ENCODE results near the gene PRPS1. TPM values are rescaled to one million over a fixed set of nuclear protein-coding genes. Genes with fewer than 3 reads are reported as not detected.

The PRPS1 gene
- polyA plus RNA-seq, 1 donor from 2014 or later = 60.8 TPM

DNA sequence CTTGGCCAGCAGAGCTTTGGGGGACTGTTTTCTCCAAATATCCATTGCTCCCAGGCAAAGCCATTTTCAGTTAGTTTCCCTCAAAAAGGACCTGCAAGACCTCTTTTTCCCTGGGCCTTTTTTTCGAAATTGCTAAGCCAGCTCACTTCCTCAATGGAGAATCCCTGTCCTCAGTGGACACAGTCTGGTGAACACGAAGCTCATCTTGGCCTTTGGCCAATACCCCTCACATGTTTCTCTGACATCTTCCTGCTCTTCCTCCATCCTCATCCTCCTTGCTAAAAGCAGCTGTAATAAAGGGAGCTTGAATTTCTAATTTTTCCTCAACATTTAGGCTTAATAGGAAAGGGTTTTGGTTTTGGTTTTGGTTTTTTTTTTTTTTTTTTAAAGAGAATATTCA is 17.6 kb upstream of the PRPS1 start:
- H3K79me2 ChIP-seq (replicated peaks; ENCODE audit: insufficient read depth, low read length) = no peaks in the 10 kb centered on the region
- H3K9me3 ChIP-seq (ENCODE audit: low read length) = no peaks in the 10 kb centered on the region
- H3F3A ChIP-seq (ENCODE audit: insufficient read depth, low read length, poor library complexity, severe bottlenecking) = no peaks in the 10 kb centered on the region
- no peaks in the 10 kb centered on the region for H3K27me3 ChIP-seq (ENCODE audit: insufficient read depth, low read depth, low read length)
- H3K9me2 ChIP-seq (ENCODE audit: insufficient read depth, low read length) = no peaks in the 10 kb centered on the region
- H3K36me3 ChIP-seq (ENCODE audit: insufficient read depth, low read length) = no peaks in the 10 kb centered on the region
- H3K9ac ChIP-seq (ENCODE audit: low read length) = no peak overlapping the region
- no peak for TF ChIP-seq TAF1 (IDR thresholded peaks at IDR 0.05; ENCODE audit: low read depth)
- TF ChIP-seq, protein P1, sequence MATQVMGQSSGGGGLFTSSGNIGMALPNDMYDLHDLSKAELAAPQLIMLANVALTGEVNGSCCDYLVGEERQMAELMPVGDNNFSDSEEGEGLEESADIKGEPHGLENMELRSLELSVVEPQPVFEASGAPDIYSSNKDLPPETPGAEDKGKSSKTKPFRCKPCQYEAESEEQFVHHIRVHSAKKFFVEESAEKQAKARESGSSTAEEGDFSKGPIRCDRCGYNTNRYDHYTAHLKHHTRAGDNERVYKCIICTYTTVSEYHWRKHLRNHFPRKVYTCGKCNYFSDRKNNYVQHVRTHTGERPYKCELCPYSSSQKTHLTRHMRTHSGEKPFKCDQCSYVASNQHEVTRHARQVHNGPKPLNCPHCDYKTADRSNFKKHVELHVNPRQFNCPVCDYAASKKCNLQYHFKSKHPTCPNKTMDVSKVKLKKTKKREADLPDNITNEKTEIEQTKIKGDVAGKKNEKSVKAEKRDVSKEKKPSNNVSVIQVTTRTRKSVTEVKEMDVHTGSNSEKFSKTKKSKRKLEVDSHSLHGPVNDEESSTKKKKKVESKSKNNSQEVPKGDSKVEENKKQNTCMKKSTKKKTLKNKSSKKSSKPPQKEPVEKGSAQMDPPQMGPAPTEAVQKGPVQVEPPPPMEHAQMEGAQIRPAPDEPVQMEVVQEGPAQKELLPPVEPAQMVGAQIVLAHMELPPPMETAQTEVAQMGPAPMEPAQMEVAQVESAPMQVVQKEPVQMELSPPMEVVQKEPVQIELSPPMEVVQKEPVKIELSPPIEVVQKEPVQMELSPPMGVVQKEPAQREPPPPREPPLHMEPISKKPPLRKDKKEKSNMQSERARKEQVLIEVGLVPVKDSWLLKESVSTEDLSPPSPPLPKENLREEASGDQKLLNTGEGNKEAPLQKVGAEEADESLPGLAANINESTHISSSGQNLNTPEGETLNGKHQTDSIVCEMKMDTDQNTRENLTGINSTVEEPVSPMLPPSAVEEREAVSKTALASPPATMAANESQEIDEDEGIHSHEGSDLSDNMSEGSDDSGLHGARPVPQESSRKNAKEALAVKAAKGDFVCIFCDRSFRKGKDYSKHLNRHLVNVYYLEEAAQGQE (IDR thresholded peaks at IDR 0.05; ENCODE audit: borderline replicate concordance) = no peak
- no peak for TF ChIP-seq MXI1 (conservative IDR thresholded peaks at IDR 0.05; ENCODE audit: poor library complexity, severe bottlenecking)
- TF ChIP-seq POLR2AphosphoS5 (IDR thresholded peaks at IDR 0.05) = no peak
- no peak for TF ChIP-seq EP300 (conservative IDR thresholded peaks at IDR 0.05; ENCODE audit: poor library complexity, severe bottlenecking)
- TF ChIP-seq, protein P2, sequence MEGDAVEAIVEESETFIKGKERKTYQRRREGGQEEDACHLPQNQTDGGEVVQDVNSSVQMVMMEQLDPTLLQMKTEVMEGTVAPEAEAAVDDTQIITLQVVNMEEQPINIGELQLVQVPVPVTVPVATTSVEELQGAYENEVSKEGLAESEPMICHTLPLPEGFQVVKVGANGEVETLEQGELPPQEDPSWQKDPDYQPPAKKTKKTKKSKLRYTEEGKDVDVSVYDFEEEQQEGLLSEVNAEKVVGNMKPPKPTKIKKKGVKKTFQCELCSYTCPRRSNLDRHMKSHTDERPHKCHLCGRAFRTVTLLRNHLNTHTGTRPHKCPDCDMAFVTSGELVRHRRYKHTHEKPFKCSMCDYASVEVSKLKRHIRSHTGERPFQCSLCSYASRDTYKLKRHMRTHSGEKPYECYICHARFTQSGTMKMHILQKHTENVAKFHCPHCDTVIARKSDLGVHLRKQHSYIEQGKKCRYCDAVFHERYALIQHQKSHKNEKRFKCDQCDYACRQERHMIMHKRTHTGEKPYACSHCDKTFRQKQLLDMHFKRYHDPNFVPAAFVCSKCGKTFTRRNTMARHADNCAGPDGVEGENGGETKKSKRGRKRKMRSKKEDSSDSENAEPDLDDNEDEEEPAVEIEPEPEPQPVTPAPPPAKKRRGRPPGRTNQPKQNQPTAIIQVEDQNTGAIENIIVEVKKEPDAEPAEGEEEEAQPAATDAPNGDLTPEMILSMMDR (IDR thresholded peaks at IDR 0.05; ENCODE audit: poor library complexity, severe bottlenecking) = no peak
- TF ChIP-seq SMC3 (conservative IDR thresholded peaks at IDR 0.05; ENCODE audit: poor library complexity) = no peak
- no peak for TF ChIP-seq RAD21 (conservative IDR thresholded peaks at IDR 0.05)
- no peak for TF ChIP-seq EZH2 (IDR thresholded peaks at IDR 0.05; ENCODE audit: borderline replicate concordance, insufficient read depth, low read length, poor library complexity, severe bottlenecking)
- H3K27ac ChIP-seq (ENCODE audit: low read length) = no peak overlapping the region
- H2AFZ ChIP-seq (ENCODE audit: low read depth, low read length) = no peak overlapping the region
- no peak overlapping the region for H3K4me3 ChIP-seq (ENCODE audit: low read length)
- no peak overlapping the region for H3K4me2 ChIP-seq (ENCODE audit: low read length)
- H4K20me1 ChIP-seq (ENCODE audit: insufficient read depth) = no peaks in the 10 kb centered on the region

DNA sequence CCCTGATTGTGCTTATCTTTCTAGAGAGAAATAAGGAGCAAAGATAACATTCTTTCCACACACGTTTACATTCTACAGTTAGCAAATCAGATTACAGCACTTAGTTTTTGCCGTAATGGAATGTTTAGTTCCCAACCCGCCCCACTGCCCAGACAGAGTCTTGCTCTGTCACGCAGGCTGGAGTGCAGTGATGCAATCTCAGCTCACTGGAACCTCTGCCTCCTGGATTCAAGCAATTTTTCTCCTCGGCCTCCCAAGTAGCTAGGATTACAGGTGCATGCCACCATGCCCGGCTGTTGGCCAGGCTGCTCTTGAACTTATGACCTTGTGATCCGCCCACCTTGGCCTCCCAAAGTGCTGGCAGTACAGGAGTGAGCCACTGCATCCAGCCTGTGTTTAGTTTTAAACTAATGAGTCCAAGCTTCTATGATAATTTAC is 8.4 kb upstream of the PRPS1 start:
- no peak overlapping the region for H3K27ac ChIP-seq (ENCODE audit: low read length)
- H3K4me3 ChIP-seq (ENCODE audit: low read length) = no peak overlapping the region
- no peaks in the 10 kb centered on the region for H3K9me2 ChIP-seq (ENCODE audit: insufficient read depth, low read length)
- H3K9ac ChIP-seq (ENCODE audit: low read length) = no peak overlapping the region
- H3K27me3 ChIP-seq (ENCODE audit: insufficient read depth, low read depth, low read length) = no peaks in the 10 kb centered on the region
- H3K4me2 ChIP-seq (ENCODE audit: low read length) = no peak overlapping the region
- no peaks in the 10 kb centered on the region for H3F3A ChIP-seq (ENCODE audit: insufficient read depth, low read length, poor library complexity, severe bottlenecking)
- TF ChIP-seq, protein P1 (IDR thresholded peaks at IDR 0.05; ENCODE audit: borderline replicate concordance) = no peak
- TF ChIP-seq MXI1 (conservative IDR thresholded peaks at IDR 0.05; ENCODE audit: poor library complexity, severe bottlenecking) (no peak), RAD21 (conservative IDR thresholded peaks at IDR 0.05) (no peak), POLR2AphosphoS5 (IDR thresholded peaks at IDR 0.05) (no peak), SMC3 (conservative IDR thresholded peaks at IDR 0.05; ENCODE audit: poor library complexity) (no peak), TAF1 (IDR thresholded peaks at IDR 0.05; ENCODE audit: low read depth) (no peak), EZH2 (IDR thresholded peaks at IDR 0.05; ENCODE audit: borderline replicate concordance, insufficient read depth, low read length, poor library complexity, severe bottlenecking) (no peak), EP300 (conservative IDR thresholded peaks at IDR 0.05; ENCODE audit: poor library complexity, severe bottlenecking) (no peak)
- TF ChIP-seq, protein P2 (IDR thresholded peaks at IDR 0.05; ENCODE audit: poor library complexity, severe bottlenecking) = no peak
- no peaks in the 10 kb centered on the region for H3K36me3 ChIP-seq (ENCODE audit: insufficient read depth, low read length)
- H2AFZ ChIP-seq (ENCODE audit: low read depth, low read length) = no peak overlapping the region
- no peaks in the 10 kb centered on the region for H4K20me1 ChIP-seq (ENCODE audit: insufficient read depth)
- H3K9me3 ChIP-seq (ENCODE audit: low read length) = no peaks in the 10 kb centered on the region
- no peaks in the 10 kb centered on the region for H3K79me2 ChIP-seq (replicated peaks; ENCODE audit: insufficient read depth, low read length)

Measured in neural cell (in vitro differentiated cells).